ENCODE results near the gene NLGN2.
A peak's percentile ranks its signal among the peaks of the same experiment; 100 is the strongest.

The NLGN2 gene

GRCh38 chr17:7414837-7415236, 7.2 kb downstream of the NLGN2 start:
- DNase-seq (ENCODE audit: low read depth), result no peak

GRCh38 chr17:7415784-7416183, 8.1 kb downstream of the NLGN2 start:
- DNase-seq (ENCODE audit: low read depth), result no peak

GRCh38 chr17:7416323-7416722, 8.7 kb downstream of the NLGN2 start:
- DNase-seq (ENCODE audit: low read depth), result no peak

- no peak for DNase-seq (ENCODE audit: low read depth)
These were observed 9.5 kb downstream of the NLGN2 start for GRCh38 chr17:7417056-7417655.

GRCh38 chr17:7418472-7419152, 11.0 kb downstream of the NLGN2 start:
- DNase-seq (ENCODE audit: low read depth), result no peak

GRCh38 chr17:7419819-7420610, 12.4 kb downstream of the NLGN2 start, which contains the start of gene SPEM1:
Gene SPEM1, plus strand, starts transcription at chr17:7420324. Its CDS starts 61 bp downstream, at chr17:7420385.
- DNase-seq (ENCODE audit: low read depth), result no peak

DNA sequence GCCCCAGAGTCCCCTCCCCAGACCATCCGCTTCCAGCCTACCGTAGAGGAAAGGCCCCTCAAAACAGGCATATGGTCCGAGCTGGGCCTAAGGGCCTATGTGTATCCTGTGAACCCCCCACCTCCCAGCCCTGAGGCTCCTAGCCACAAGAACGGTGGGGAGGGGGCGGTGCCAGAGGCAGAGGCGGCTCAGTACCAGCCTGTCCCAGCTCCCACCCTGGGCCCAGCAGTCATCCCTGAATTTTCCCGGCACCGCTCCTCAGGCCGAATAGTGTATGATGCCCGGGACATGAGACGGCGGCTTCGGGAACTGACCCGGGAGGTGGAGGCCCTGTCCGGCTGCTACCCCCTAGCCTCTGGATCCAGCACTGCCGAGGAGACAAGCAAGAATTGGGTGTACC, 13.5 kb downstream of the NLGN2 start:
- DNase-seq (ENCODE audit: low read depth), result no peak

GRCh38 chr17:7423679-7424078, 16.0 kb downstream of the NLGN2 start:
- no peak for DNase-seq (ENCODE audit: low read depth)

GRCh38 chr17:7425316-7425715, 17.7 kb downstream of the NLGN2 start, which contains the start of gene SPEM2:
Gene SPEM2, plus strand, starts transcription at chr17:7425616. Its CDS starts 73 bp downstream, at chr17:7425689.
- no peak for DNase-seq (ENCODE audit: low read depth)

- DNase-seq (ENCODE audit: low read depth), result no peak
These were observed 18.1 kb downstream of the NLGN2 start for GRCh38 chr17:7425756-7426155.

DNA sequence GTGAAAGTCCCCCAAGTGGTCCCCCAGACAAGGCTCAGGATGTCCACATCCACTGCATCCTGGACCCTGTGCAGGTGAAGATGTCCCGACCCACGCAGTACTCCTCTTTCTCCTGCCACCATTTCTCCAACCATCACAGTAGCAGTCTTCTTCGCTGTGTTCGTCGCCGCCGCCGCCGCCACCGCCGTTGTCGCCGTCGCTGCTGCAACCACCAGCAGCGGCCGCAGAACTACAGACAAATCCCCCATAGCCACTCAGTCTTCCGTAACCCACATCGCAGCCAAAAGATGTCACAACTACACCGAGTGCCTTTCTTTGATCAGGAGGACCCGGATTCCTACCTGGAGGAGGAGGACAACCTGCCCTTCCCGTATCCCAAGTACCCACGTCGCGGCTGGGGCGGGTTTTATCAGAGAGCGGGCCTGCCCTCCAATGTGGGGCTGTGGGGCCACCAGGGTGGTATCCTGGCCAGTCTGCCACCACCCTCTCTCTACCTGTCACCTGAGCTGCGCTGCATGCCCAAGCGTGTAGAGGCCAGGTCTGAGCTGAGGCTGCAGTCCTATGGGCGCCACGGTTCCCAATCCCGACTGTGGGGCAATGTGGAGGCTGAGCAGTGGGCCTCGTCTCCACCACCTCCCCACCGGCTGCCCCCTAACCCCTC, 18.7 kb downstream of the NLGN2 start:
- DNase-seq (ENCODE audit: low read depth), result no peak

GRCh38 chr17:7426896-7427489, 19.3 kb downstream of the NLGN2 start:
- no peak for DNase-seq (ENCODE audit: low read depth)

GRCh38 chr17:7427549-7427948, 19.9 kb downstream of the NLGN2 start:
- DNase-seq (ENCODE audit: low read depth), result no peak

DNA sequence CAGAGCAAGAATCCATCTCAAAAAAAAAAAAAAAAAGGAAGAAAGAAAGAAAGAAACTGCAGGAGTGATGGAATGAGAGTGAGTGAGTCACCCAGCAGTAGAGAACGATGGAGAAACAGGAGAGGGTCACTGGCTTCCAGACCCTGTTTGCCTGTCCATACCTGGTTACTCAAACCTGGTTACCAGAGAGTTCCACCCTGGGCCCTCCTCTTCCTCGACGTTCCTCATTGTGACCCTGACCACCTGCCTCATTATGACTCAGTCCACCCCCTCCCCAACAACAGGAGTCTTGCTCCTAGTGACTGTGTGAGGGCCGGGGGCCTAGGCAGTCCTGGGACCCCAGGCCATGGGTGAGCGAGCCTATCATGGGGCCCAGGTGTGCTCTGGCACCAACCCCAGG, 20.9 kb downstream of the NLGN2 start, which contains the start of gene SPEM3:
Gene SPEM3 (plus strand): TSS at position 301 of the 400 bp plus-strand sequence. CDS start 46 bp downstream, at position 347.
- DNase-seq (ENCODE audit: low read depth), result no peak

GRCh38 chr17:7429722-7430121, 22.1 kb downstream of the NLGN2 start:
- no peak for DNase-seq (ENCODE audit: low read depth)

DNA sequence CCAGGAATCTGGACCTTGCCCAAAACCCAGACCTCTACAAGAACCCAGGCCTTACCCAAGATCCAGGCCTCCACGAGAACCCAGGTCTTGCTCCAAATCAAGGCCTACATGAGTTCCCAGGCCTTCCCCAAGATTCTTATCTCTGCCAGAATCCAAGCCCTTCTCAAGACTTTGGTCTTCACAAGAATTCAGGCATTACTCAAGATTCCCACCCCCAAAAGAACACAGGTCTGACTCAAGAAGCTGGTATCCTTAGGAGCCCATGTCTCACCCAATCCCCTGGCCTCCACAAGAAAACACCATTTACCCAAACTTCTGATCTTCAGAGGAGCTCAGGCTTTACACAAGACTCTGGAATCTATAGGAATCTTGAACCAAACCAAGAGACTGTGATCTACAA, 23.6 kb downstream of the NLGN2 start:
- DNase-seq (ENCODE audit: low read depth), result no peak

GRCh38 chr17:7432296-7432695, 24.7 kb downstream of the NLGN2 start:
- no peak for DNase-seq (ENCODE audit: low read depth)

GRCh38 chr17:7435676-7436555, 28.3 kb downstream of the NLGN2 start:
- no peak for DNase-seq (ENCODE audit: low read depth)

- peak; percentile 43 for DNase-seq (ENCODE audit: low read depth)
These were observed 29.1 kb downstream of the NLGN2 start for GRCh38 chr17:7436556-7437368.

DNA sequence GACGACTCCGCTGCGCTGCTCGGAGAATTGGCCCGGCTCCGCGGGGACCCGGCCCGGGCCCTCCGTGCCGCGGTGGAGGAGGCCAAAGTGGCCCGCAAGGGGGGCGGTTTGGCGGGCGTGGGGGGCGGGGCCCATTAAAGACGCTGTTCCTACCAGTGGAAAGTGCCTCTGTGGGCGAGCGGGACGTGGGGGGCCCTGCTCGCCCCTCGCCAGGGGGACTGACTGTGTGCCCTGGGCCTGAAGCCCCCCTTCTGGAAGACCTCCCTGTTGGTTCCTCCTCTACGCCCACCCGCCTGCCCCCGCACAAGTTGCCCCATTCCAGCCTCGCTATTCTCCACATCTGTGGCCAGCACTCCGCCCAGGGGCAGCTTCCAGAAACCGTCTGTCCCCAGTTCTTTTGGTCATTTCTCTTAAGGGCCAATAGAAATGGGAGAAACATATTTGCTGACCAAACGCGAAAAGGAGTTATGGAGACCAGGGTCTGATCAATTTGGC, 29.8 kb downstream of the NLGN2 start:
- no peak for DNase-seq (ENCODE audit: low read depth)
